ENCODE data around the gene HS6ST1.

The HS6ST1 gene

DNA sequence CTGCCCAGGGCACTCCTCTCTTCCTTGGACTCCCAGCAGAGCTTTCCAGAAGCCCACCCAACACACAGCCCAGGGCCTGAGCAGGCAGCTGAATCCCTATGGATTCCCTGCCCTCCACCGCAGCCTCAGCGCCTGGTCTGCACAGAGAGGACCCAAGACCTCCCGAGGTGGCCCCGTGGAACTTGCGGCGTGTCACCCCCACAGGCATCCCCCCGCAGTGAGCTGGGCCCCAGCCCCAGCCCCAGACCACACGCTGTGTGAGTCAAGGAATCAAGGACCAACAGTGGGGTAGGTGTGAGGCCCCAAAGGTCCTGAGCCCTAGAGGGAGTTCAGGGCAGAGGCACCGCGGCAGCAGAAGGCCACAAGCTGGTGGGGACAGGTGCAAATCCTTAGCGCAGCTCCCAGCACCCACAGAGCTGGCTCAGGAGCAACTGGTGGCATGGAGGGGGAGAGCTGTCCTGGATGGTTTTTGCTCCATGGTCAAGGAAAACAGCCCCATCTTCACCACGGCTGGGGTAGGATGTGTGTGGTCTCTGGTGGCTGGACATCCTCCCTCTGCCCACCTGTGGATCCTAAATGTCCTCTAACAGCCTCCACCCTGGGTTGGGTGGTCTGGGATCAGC, 8.5 kb downstream of the HS6ST1 start:
- peak in 1 of 2 donors; percentile 9 for DNase-seq

DNA sequence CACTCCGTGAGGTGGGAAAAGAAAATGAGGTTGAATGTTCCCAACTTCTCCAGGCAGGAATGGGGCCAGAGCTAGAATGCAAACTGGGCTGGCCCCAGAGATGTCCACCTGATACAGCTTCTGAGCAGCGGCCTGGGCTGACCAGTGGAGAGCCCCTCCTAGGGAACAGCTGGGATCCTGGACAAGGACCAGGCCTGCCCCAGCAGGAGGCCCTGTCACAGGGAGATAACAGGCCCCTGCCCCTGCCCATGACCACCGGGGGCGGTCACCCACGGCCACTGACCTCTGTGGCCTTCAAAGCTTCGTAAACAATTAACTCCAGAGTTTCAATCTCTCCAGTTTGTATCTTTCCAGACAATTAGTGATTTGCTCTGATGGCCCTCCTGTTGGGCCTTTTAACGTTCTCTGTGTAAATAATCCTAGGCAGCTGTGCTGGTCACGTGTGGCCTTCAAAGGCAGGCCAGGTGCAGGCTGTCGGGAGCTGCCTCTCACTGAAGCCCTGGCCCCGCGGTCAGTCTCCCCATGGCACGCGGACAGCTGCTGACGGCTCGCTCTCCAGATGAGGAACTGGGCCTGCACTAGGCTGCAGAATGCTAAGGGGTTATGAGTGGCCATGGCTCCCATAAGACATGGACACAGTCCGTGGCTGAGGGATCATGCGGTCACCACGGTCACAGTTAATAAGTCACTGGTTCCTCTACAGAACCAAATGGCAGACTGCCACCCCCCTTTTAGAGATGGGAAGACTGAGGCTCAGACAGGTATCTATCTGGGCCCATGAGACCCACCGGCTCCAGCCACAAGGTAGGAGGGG, 9.2 kb downstream of the HS6ST1 start:
- DNase-seq, result peak in 1 of 2 donors; percentile 5

DNA sequence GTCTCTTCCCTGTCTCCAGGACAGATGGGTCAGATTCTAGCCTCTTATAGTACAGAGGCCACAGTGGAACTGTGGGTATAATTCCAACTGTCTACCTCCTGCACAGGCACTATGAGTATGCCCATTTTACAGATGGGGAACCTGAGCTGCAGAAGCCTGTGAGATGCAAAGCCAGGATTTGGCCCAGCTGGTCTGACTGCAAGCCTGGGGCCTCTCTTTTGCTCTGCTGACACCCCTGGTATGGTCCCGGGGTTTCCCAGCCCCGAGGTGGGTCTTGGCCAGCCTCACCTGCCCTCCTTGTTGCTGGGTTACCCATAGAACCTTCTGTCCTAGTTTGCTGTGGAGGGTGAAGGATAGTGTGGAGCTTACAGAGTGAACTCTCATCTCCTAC, 9.8 kb downstream of the HS6ST1 start:
- peak in 1 of 2 donors; percentile 5 for DNase-seq

GRCh38 chr2:128308284-128308731, 10.4 kb downstream of the HS6ST1 start:
- peak in 1 of 2 donors; percentile 10 for DNase-seq

- no peak for DNase-seq
Measured at GRCh38 chr2:128307595-128307994, 11.1 kb downstream of the HS6ST1 start.

GRCh38 chr2:128306931-128307460, 11.7 kb downstream of the HS6ST1 start:
- no peak for DNase-seq

- no peak for DNase-seq
Measured at GRCh38 chr2:128306081-128306930, 12.4 kb downstream of the HS6ST1 start.

DNA sequence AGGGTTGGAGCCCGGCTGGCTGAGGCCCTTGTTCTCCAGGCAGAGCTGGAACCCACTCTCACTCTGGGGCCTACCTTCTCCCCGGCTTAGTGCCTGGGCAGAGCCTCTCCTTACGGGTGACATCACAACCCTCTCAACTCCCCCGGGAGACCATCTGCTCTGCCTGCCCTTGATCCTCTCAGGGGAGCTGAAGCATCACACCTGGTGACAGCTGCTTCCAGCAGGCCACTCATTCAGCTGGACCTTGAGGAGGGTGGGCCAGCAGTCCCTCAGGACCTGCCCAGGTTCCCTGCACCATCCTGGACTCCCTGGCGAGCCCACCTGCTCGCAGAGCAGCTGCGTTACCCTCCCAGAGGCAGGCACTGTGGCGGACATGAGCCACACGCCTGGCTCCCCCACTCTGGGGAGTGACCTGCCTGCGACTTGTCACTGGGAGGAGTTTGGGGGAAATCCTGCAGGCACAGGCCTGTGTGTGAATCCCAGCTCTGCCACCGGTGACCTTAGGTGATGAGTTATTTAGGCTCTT, 13.1 kb downstream of the HS6ST1 start:
- no peak for DNase-seq

- DNase-seq, result no peak
Measured at GRCh38 chr2:128304715-128305554, 13.7 kb downstream of the HS6ST1 start.

GRCh38 chr2:128304330-128304714, 14.3 kb downstream of the HS6ST1 start:
- DNase-seq, result no peak

- no peak for DNase-seq
Measured at GRCh38 chr2:128303911-128304310, 14.8 kb downstream of the HS6ST1 start.

DNA sequence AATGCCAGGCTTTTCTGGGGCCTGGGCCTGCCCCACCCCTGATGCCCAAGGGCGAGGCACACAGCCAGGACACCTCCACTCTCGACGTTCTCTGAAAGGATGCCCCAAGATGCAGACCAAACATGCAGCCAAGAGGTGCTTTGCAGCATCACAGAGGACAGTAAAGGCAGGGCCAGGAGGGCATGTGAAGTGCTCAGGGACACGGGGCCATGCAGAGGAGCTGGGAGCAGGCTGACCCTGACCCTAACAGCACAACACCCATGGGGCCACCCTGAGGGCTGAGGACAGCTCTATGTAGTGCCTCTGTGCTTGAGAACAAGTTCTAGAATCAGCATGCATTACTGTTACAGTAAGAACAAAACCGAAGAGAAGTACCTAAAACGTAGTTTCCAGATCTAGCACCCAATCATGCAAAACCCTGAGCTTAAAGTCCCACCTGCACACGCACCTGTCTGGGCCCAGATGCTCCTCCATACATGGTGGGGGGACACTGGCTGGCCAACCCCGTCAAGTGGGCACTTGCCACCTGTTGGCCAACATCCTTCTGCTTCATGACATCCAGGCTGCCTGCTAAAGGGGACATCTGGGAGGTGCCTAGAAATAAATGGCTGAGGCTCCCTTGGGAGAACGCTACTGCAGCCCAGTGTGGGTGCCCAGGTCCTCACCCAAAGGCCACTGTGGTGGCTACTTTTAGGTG, 15.4 kb downstream of the HS6ST1 start:
- DNase-seq, result no peak

DNA sequence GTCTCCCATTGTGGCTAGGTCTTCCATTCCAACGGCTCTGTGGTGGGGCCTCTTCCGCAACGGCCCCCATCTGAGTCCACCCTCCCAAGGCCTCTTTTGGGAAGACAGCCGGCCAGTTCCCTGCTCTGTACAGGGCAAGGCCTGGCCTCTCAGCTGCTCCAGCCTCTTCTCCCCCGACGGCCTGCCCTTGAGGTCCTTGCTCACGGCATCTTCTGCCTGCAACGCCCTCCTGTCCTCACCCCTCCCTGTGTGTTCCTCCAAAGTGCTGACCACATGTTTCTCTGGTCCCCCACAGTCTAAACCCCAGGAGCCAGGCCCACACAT, 16.0 kb downstream of the HS6ST1 start:
- DNase-seq, result no peak

GRCh38 chr2:128302011-128302743, 16.5 kb downstream of the HS6ST1 start:
- no peak for DNase-seq

- DNase-seq, result no peak
Measured at GRCh38 chr2:128301501-128301966, 17.1 kb downstream of the HS6ST1 start.

DNA sequence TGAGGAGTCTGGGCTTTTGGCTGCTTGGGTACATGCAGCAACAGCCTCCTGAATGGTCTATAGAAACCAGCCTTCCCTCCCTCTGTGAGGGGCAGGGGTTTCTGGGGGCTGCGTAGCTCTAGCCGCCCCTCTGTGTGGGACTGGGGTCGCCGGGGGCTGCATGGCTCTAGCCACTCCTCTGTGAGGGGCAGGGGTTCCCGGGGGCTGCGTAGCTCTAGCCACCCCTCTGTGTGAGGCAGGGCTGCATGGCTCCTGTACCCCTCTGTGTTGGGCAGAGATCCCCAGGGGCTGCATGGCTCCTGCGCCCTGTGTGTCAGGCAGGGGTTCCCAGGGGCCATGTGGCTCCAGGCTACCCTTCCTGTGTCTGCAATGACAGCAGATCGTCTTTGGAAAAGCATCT, 17.6 kb downstream of the HS6ST1 start:
- DNase-seq, result no peak

- DNase-seq, result no peak
Measured at GRCh38 chr2:128300151-128301020, 18.3 kb downstream of the HS6ST1 start.

- DNase-seq, result no peak
Measured at GRCh38 chr2:128299628-128300027, 19.0 kb downstream of the HS6ST1 start.

DNA sequence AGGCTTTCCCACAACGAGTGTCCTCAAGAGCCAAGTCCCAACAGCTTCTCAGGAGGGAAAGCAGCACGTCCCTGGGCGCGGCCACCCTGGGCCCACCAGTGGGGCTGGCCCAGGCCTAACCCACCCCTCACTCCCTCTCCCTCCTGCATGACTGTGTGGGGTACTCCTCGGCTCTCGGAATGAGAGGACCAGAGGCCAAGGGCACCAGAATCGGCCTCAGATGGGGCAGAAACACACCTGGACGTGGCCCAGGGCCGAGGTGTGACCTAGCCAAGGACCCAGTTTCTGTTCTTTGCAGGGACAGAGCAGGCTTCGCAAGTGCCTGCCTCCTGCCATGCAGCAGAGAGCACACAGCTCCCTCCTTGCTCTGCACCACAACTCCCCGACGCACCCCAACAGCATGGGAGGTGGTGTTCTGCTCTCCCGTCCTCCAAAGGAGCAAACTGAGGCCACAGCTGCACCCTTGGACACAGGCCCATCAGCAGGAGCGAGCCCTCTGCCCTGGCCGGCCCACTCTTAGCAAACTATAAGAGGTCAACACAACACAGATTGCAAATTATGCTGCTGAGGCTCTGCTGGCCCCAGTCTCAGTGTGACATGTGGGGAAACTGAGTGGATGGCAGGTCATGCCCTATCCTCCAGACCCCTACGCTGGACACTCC, 19.7 kb downstream of the HS6ST1 start:
- DNase-seq, result no peak
